Thymus (tissue), 14 donors: Measurements from ENCODE around the gene TRPC4. TPM values are rescaled to one million over a fixed set of nuclear protein-coding genes. Genes with fewer than 3 reads are reported as not detected.

Source experiments
- DNase-seq, 9 donors: peaks; one replicate each; pipeline ENCODE4 v3.0.0-alpha.2; 2013; ENCODE audit warnings: low spot score in 9 of 9, low read depth in 6 of 9, missing footprints in 1 of 9
- H3K27ac ChIP-seq, 2 donors: one replicate each; pipeline ENCODE4 v1.5.1; 2013; ENCODE audit warnings: control low read depth in 1 of 2, low read depth in 1 of 2, low read length in 1 of 2, mild to moderate bottlenecking in 1 of 2, moderate library complexity in 1 of 2
- H3K27me3 ChIP-seq, 2 donors: one replicate each; pipeline ENCODE4 v1.5.1; 2013; ENCODE audit warnings: low read length in 1 of 2; ENCODE audit not compliant: control insufficient read depth in 2 of 2, insufficient read depth in 1 of 2
- H3K36me3 ChIP-seq, 2 donors: one replicate each; pipeline ENCODE4 v1.5.1; 2013; ENCODE audit warnings: low read length in 1 of 2, mild to moderate bottlenecking in 1 of 2, moderate library complexity in 1 of 2; ENCODE audit not compliant: control insufficient read depth in 2 of 2, insufficient read depth in 2 of 2
- H3K4me1 ChIP-seq, 2 donors: one replicate each; pipeline ENCODE4 v1.5.1; 2013; ENCODE audit warnings: low read length in 2 of 2; ENCODE audit not compliant: control insufficient read depth in 2 of 2, insufficient read depth in 2 of 2
- H3K4me3 ChIP-seq, 2 donors: one replicate each; pipeline ENCODE4 v1.5.1; 2013; ENCODE audit warnings: low read length in 2 of 2, control low read depth in 1 of 2, mild to moderate bottlenecking in 1 of 2
- H3K9me3 ChIP-seq, 2 donors: one replicate each; pipeline ENCODE4 v1.5.1; 2013; ENCODE audit warnings: low read length in 1 of 2, mild to moderate bottlenecking in 1 of 2; ENCODE audit not compliant: control insufficient read depth in 2 of 2, insufficient read depth in 1 of 2
- WGBS: extraction: QIAGEN DNeasy Blood & Tissue Kit; methylation state at CpG from one replicate; pipeline ENCODE4 v1.1.7; 2013; 5-methylcytosine and 5-hydroxymethylcytosine counted together
- long read RNA-seq, 10 donors: transcript quantifications; one replicate each; lab custom pipeline, GENCODE V29; 2026
- polyA plus RNA-seq: library from polyadenylated mRNA; stranded (reverse); fragments of 200-250 nt; gene quantifications from one replicate; pipeline ENCODE4 v1.2.3, GENCODE V29; 2013
- total RNA-seq: library from RNA; stranded (reverse); fragments of 120-200 nt; gene quantifications from one replicate; pipeline ENCODE4 v1.2.4, GENCODE V29; 2013
- donor health status: healthy.

The TRPC4 gene
- total RNA-seq = 0.19 TPM
- polyA plus RNA-seq = 0.14 TPM
- long read RNA-seq, donor 1 = 0 reads
- long read RNA-seq, donor 2 = 0 reads
- long read RNA-seq, donor 3 = 0 reads
- long read RNA-seq, donor 4 = 0 reads
- long read RNA-seq, donor 5 = 0 reads
- long read RNA-seq, donor 6 = 0 reads
- long read RNA-seq, donor 7 = 0 reads
- long read RNA-seq, donor 8 = 0 reads
- long read RNA-seq, donor 9 = 0 reads
- long read RNA-seq, donor 10 = 0 reads

GRCh38 chr13:37869756-37870488 is at the start of gene TRPC4:
Gene TRPC4 (minus strand): TSS chr13:37869772. CDS start chr13:37783333, 86,439 bp downstream.
- 6% methylated on average over 43 of the region's 43 CpGs for WGBS
- Histone ChIP-seq H3K27ac (no peak within 1 kb of the TSS), H3K27me3 (peaks cover 13 to 26% of the 10 kb centered on the region in 2 donors), H3K36me3 (no peaks in the 10 kb centered on the region), H3K4me1 (no peaks in the 10 kb centered on the region), H3K4me3 (no peak within 1 kb of the TSS), H3K9me3 (no peaks in the 10 kb centered on the region)
- DNase-seq = no peak

- Histone ChIP-seq H3K4me3 (no peak overlapping the region), H3K9me3 (no peaks in the 10 kb centered on the region), H3K4me1 (no peaks in the 10 kb centered on the region), H3K27me3 (no peaks in the 10 kb centered on the region), H3K27ac (no peak overlapping the region), H3K36me3 (no peaks in the 10 kb centered on the region)
- DNase-seq = no peak
- 63% methylated on average over 4 of the region's 4 CpGs for WGBS
Measured at GRCh38 chr13:37918751-37919150, 49.2 kb upstream of the TRPC4 start.

- Histone ChIP-seq H3K4me1 (no peaks in the 10 kb centered on the region), H3K36me3 (no peaks in the 10 kb centered on the region), H3K9me3 (no peaks in the 10 kb centered on the region), H3K4me3 (no peak overlapping the region), H3K27ac (no peak overlapping the region), H3K27me3 (no peaks in the 10 kb centered on the region)
- 67% methylated on average over 3 of the region's 3 CpGs for WGBS
- DNase-seq = no peak
Measured at GRCh38 chr13:37918116-37918714, 48.6 kb upstream of the TRPC4 start.

GRCh38 chr13:37914781-37915391 is 45.3 kb upstream of the TRPC4 start:
- no peak for DNase-seq
- Histone ChIP-seq H3K9me3 (no peaks in the 10 kb centered on the region), H3K4me3 (no peak overlapping the region), H3K36me3 (no peaks in the 10 kb centered on the region), H3K27me3 (no peaks in the 10 kb centered on the region), H3K27ac (no peak overlapping the region), H3K4me1 (no peaks in the 10 kb centered on the region)
- WGBS = 87% methylated on average over 2 of the region's 2 CpGs

GRCh38 chr13:37910790-37911189 is 41.2 kb upstream of the TRPC4 start:
- H3K27me3 ChIP-seq = no peaks in the 10 kb centered on the region
- 70% methylated on average over 1 of the region's 1 CpG for WGBS
- no peak for DNase-seq

GRCh38 chr13:37906880-37907279 is 37.3 kb upstream of the TRPC4 start:
- DNase-seq = no peak
- 96% methylated on average over 1 of the region's 1 CpG for WGBS
- Histone ChIP-seq H3K9me3 (no peaks in the 10 kb centered on the region), H3K27me3 (no peaks in the 10 kb centered on the region), H3K36me3 (no peaks in the 10 kb centered on the region), H3K27ac (no peak overlapping the region), H3K4me3 (no peak overlapping the region), H3K4me1 (no peaks in the 10 kb centered on the region)

More at GRCh38 chr13:37910790-37911189, 41.2 kb upstream of the TRPC4 start:
- Histone ChIP-seq H3K36me3 (no peaks in the 10 kb centered on the region), H3K4me1 (no peaks in the 10 kb centered on the region), H3K27ac (no peak overlapping the region), H3K4me3 (no peak overlapping the region), H3K9me3 (no peaks in the 10 kb centered on the region)

GRCh38 chr13:37905736-37906135 is 36.2 kb upstream of the TRPC4 start:
- 60% methylated on average over 2 of the region's 2 CpGs for WGBS
- H3K36me3 ChIP-seq = no peaks in the 10 kb centered on the region
- H3K4me1 ChIP-seq = no peaks in the 10 kb centered on the region
- no peaks in the 10 kb centered on the region for H3K9me3 ChIP-seq
- no peak for DNase-seq
- no peak overlapping the region for H3K4me3 ChIP-seq
- H3K27ac ChIP-seq = no peak overlapping the region
- no peaks in the 10 kb centered on the region for H3K27me3 ChIP-seq

- Histone ChIP-seq H3K27ac (no peak overlapping the region), H3K4me1 (no peaks in the 10 kb centered on the region), H3K27me3 (no peaks in the 10 kb centered on the region), H3K36me3 (no peaks in the 10 kb centered on the region), H3K9me3 (no peaks in the 10 kb centered on the region), H3K4me3 (no peak overlapping the region)
- 64% methylated on average over 4 of the region's 4 CpGs for WGBS
- no peak for DNase-seq
Measured at GRCh38 chr13:37899753-37900152, 30.2 kb upstream of the TRPC4 start.

- Histone ChIP-seq H3K4me1 (no peaks in the 10 kb centered on the region), H3K27me3 (no peaks in the 10 kb centered on the region), H3K9me3 (no peaks in the 10 kb centered on the region), H3K27ac (no peak overlapping the region), H3K36me3 (no peaks in the 10 kb centered on the region), H3K4me3 (no peak overlapping the region)
- DNase-seq = no peak
Measured at GRCh38 chr13:37893321-37893720, 23.7 kb upstream of the TRPC4 start.
